GM18867 (cell line): ENCODE results near the gene ANP32A.

Source experiments
- ATAC-seq: cut with Tn5 transposase; IDR thresholded peaks from one replicate; pipeline ENCODE4 v1.9.1; 2021; ENCODE audit warnings: mild to moderate bottlenecking, moderate library complexity; ENCODE audit not compliant: unreplicated experiment

ANP32A gene

GRCh38 chr15:68784206-68784605, 36.5 kb downstream of the ANP32A start:
- ATAC-seq = no peak

DNA sequence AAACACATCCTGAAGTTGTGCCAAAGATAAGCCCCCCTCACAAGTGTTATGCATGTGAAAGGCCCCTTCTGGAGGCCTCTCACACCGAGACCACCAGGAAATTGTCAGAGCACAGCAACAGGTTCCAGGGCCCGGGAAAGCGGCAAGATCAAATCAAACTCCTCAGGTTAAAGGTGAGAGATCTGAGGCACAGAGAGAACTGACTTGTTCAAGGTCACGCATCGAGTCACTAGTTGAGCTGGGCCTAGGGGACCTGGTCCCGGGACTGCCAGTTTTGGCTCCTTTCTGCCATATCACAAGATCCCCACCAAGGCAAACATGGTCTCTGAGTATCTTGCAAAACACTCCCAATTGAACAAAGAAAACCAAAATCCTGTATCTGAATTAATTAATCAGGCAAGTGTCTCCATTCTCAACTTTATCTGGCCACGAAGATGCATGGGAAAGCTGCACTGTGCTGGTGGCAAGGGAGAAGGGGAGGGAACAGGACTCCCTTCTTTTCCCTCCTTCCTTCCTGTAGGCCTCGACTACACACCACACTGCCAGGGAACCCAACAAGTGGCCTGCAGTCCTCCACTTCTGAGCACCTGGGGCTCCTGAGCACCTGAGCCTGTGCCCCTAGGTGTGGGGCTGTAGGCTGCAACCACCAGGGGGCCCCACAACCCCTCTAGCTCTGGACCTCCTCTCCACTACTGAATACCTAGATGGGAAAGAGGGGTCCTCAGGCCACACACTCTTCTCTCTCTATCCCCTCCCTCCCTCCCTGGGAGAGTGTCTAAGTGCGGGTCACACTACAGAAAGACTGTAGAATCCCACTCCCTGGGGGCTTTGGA, 37.3 kb downstream of the ANP32A start:
- peak; percentile 45 for ATAC-seq

GRCh38 chr15:68782589-68783161, 38.0 kb downstream of the ANP32A start:
- ATAC-seq = no peak

- ATAC-seq = no peak
Observed at GRCh38 chr15:68781766-68782588, 38.7 kb downstream of the ANP32A start.

- no peak for ATAC-seq
Observed at GRCh38 chr15:68781217-68781616, 39.5 kb downstream of the ANP32A start.

- no peak for ATAC-seq
Observed at GRCh38 chr15:68778876-68779275, 41.8 kb downstream of the ANP32A start.

GRCh38 chr15:68776477-68777270, 44.0 kb downstream of the ANP32A start:
- ATAC-seq = no peak

DNA sequence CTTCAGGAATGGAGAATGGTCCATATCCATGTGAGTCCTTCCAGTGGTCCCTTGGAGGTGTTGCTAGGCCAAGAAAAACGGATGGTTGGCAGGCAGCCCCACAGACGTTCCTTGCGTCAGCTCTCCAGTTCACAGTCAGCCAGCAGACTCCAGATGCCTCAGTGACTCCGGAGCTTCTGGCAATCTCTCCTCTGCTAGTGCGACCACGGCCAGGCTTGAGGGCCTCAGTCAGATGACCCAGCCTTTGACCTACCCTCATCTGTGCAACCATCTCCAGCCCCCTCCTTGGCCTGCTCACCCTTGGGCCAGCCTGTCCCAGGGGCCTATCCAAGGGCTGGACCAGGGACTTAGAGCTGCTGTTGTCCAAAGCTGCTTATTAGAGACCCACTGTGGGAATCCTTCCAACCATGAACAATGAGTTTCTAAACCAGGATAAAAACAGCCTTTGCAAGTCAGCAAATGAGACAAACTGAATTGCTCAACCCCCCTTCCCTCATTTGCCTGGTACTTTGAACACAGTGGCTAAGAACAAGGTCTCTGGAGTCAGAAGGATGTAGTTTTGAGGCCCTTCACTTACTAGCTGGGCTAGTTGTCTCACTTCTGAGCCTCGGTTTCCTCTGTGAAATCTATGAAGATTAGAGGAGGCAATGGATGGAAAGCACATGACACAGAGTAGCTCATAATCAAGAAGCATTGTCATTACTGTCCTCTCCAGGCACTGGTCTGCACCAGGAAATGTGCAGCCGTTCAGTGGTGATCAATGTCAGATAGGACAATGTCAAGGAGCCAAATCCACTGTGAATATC, 44.8 kb downstream of the ANP32A start:
- ATAC-seq = no peak

- ATAC-seq = no peak
Observed at GRCh38 chr15:68775236-68775577, 45.5 kb downstream of the ANP32A start.

DNA sequence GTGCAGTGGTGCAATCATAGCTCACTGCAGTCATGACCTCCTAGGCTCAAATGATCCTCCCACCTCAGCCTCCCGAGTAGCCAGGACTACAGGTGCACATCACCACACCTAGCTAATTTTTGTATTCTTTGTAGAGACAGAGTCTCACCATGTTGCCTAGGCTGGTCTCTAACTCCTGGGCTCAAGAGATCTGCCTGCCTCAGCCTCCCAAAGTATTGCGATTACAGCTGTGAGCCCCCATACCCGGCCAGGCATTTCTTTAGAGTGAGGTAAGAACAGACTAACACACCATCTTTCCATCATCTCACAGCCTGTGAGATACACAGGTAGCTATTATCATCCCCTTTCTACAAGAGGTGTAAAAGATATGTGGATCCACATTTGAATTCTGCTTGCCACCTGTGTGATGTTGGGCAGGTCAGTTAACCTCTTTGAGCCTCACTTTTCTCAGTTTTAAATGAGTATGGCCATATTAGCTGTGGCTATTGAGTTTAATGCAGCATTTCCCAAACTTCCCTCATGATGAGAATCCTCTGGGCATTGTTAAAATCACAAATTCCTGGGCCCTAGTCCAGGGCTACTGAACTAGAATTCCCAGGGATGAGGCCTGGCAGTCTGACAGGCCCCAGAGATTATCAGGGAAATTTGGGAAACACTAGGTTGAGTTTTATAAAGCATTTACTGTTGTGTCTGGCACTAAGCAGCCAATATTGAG, 46.0 kb downstream of the ANP32A start:
- no peak for ATAC-seq

GRCh38 chr15:68774120-68774519, 46.6 kb downstream of the ANP32A start:
- ATAC-seq = no peak

GRCh38 chr15:68773036-68773435, 47.7 kb downstream of the ANP32A start:
- ATAC-seq = no peak

DNA sequence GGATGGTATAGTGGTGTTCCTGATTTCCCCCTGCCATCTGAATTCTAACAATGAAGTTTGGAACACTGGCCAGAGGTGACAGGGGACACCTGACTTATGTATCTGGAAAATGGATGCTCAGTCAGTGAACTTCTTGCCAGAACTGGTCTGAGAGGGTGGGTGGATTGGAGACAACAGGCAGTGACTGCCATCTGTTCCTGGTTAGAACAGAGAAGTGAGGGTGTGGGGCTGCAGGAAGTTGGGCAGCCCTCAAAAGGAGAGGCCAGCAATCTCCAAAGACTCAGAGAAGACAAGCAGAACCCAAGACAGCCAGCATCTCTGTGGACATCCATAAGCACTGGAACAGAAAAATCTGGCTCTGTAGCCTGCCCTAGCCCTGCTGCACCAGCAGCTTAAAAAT, 50.5 kb downstream of the ANP32A start:
- ATAC-seq = no peak

DNA sequence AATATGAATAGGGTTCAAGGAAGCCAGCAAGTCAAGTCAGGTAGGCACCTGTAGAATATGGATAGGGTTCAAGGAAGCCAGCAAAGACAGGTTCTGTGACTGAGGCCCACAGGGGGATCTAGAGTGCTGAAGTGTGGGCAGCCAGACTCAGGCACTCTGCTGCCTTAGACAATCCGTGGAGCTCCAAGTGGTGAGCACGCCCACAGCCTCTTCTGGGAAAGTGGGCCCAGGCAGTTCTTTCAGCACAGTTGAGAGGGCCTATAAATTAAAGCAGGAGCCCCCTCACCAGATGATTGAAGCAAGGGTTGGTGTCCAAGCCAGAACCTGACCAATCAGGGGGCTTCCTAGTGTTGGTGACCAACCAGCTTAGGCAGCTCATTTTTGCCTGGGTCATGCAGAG, 51.0 kb downstream of the ANP32A start:
- no peak for ATAC-seq

DNA sequence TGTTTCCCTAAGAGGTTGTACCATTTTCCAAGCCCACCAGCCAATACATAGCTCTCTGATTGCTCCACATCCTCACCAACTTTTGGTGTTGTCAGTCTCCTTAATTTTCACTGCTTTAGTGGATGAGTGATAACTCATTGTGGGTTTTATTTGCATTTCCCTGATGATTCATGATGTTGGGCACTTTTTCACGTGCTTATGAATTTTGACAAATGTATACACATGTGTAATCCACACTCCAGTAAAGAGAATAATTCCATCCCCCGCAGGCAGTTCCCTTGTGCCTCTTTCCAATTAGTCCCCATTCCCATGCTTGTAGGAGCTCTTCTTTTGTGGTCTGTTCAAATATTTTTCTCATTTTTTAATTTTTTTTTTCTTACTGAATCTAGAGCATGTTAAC, 52.4 kb downstream of the ANP32A start:
- no peak for ATAC-seq

- ATAC-seq = no peak
Observed at GRCh38 chr15:68767833-68768232, 52.9 kb downstream of the ANP32A start.

GRCh38 chr15:68765602-68766368, 54.9 kb downstream of the ANP32A start:
- no peak for ATAC-seq

DNA sequence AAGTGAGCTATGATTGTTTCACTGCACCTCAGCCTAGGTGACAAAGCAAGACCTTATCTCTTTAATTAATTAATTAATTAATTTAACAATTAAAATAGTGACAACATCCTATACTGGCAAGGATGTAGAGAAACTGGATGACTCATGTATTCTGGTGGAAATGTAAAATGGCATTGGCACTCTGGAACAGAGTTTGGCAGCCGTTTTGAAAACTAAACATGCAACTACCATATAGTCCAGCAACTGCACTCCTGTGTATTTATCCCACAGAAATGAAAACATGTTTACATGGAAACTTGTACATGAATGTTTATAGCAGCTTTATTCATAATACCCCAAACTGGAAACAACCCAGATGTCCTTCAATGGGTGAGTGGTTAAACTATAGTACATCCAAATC, 56.6 kb downstream of the ANP32A start:
- ATAC-seq = no peak

DNA sequence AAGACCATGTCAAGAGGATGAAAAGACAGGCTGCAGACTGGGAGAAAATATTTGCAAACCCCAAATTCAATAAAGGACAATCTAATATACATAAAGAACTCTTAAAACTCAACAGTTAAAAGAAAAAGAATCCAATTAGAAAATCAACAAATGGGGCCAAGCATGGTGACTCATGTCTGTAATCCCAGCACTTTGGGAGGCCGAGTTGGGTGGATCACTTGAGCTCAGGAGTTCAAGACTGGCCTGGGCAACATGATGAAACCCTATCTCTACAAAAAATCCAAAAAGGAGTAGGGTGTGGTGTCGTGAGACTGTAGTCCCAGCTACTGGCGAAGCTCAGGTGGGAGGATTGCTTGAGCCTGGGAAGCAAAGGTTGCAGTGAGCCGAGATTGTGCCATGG, 57.6 kb downstream of the ANP32A start:
- no peak for ATAC-seq
